ENCODE measurements around the gene SPG21.

DNA sequence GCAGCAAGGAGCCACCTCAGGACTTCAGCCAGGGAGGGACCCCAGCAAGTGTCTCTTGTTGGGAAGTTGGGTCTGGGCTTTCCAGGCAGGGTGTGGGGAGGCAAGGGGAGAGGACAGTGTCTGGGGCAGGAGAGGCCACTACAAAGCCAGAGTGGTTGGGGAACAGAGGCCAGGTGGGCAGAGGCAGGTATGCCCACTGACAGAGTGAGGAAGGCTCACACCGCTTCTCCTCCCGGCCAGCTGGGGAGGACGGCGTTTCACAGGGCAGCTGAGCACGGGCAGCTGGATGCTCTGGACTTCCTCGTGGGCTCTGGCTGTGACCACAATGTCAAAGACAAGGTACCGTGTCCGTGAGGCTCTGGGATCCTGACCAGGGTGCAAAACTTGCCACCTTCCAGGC, 63.1 kb downstream of the SPG21 start:
- no peak for TF ChIP-seq EZH2 (IDR thresholded peaks at IDR 0.05; ENCODE audit: borderline replicate concordance, low read depth, low read length, severe bottlenecking)
- TF ChIP-seq, protein P1, sequence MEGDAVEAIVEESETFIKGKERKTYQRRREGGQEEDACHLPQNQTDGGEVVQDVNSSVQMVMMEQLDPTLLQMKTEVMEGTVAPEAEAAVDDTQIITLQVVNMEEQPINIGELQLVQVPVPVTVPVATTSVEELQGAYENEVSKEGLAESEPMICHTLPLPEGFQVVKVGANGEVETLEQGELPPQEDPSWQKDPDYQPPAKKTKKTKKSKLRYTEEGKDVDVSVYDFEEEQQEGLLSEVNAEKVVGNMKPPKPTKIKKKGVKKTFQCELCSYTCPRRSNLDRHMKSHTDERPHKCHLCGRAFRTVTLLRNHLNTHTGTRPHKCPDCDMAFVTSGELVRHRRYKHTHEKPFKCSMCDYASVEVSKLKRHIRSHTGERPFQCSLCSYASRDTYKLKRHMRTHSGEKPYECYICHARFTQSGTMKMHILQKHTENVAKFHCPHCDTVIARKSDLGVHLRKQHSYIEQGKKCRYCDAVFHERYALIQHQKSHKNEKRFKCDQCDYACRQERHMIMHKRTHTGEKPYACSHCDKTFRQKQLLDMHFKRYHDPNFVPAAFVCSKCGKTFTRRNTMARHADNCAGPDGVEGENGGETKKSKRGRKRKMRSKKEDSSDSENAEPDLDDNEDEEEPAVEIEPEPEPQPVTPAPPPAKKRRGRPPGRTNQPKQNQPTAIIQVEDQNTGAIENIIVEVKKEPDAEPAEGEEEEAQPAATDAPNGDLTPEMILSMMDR (IDR thresholded peaks at IDR 0.05; ENCODE audit: borderline replicate concordance, extremely low read depth, low read length, poor library complexity, severe bottlenecking): no peak

Data from DND-41 (cell line).